Trophoblast cell (in vitro differentiated cells and primary cell): ENCODE data around the gene ANO2.

Source experiments
- DNase-seq, 2 donors: peaks; one replicate each; pipeline ENCODE4 v3.0.0-alpha.2; 2016
- H2AFZ ChIP-seq: 2 replicates; pipeline ENCODE4 v1.6.1; 2013; ENCODE audit warnings: low read length, moderate library complexity, mild to moderate bottlenecking; ENCODE audit not compliant: insufficient read depth, poor library complexity
- H2AK5ac ChIP-seq: 2 replicates; pipeline ENCODE4 v1.6.1; 2013; ENCODE audit warnings: mild to moderate bottlenecking, low read length
- H2BK120ac ChIP-seq: 2 replicates; pipeline ENCODE4 v1.6.1; 2013; ENCODE audit warnings: low read length, mild to moderate bottlenecking, moderate library complexity; ENCODE audit not compliant: insufficient read depth, poor library complexity
- H2BK12ac ChIP-seq: 2 replicates; pipeline ENCODE4 v1.6.1; 2013; ENCODE audit warnings: mild to moderate bottlenecking, low read length, moderate library complexity
- H2BK5ac ChIP-seq: 2 replicates; pipeline ENCODE4 v1.6.1; 2013; ENCODE audit warnings: low read length, low read depth, moderate library complexity, mild to moderate bottlenecking; ENCODE audit not compliant: poor library complexity
- H3K14ac ChIP-seq: 2 replicates; pipeline ENCODE4 v1.6.1; 2013; ENCODE audit warnings: mild to moderate bottlenecking, low read length
- H3K18ac ChIP-seq: 2 replicates; pipeline ENCODE4 v1.6.1; 2013; ENCODE audit warnings: mild to moderate bottlenecking, low read length
- H3K23ac ChIP-seq: 2 replicates; pipeline ENCODE4 v1.6.1; 2013; ENCODE audit warnings: low read length
- H3K27ac ChIP-seq: 2 replicates; pipeline ENCODE4 v1.5.1; 2013; ENCODE audit warnings: low read depth, mild to moderate bottlenecking, inconsistent platforms, low read length, moderate library complexity
- H3K27me3 ChIP-seq: 2 replicates; pipeline ENCODE4 v1.6.1; 2013; ENCODE audit warnings: inconsistent platforms, mild to moderate bottlenecking, low read length, moderate library complexity; ENCODE audit not compliant: insufficient read depth
- H3K36me3 ChIP-seq, 2 experiments: 1 replicate in 1 of 2; 2 replicates in 1 of 2; pipeline ENCODE4 v1.6.1; 2013; ENCODE audit warnings: low read length in 2 of 2, mild to moderate bottlenecking in 2 of 2, moderate library complexity in 1 of 2; ENCODE audit not compliant: insufficient read depth in 2 of 2, control insufficient read depth in 1 of 2
- H3K4ac ChIP-seq: 2 replicates; pipeline ENCODE4 v1.6.1; 2013; ENCODE audit warnings: low read depth, mild to moderate bottlenecking, low read length, moderate library complexity
- H3K4me1 ChIP-seq, 2 experiments: 1 replicate in 1 of 2; 2 replicates in 1 of 2; pipeline ENCODE4 v1.6.1; 2013; ENCODE audit warnings: low read length in 2 of 2, mild to moderate bottlenecking in 2 of 2, moderate library complexity in 1 of 2; ENCODE audit not compliant: insufficient read depth in 2 of 2, control insufficient read depth in 1 of 2
- H3K4me2 ChIP-seq: 2 replicates; pipeline ENCODE4 v1.6.1; 2013; ENCODE audit warnings: inconsistent platforms, mild to moderate bottlenecking, low read length, moderate library complexity
- H3K4me3 ChIP-seq: 2 replicates; pipeline ENCODE4 v1.5.1; 2013; ENCODE audit warnings: mild to moderate bottlenecking, low read depth, low read length, inconsistent platforms
- H3K79me1 ChIP-seq: one replicate; pipeline ENCODE4 v1.6.1; 2013; ENCODE audit warnings: low read length
- H3K79me2 ChIP-seq: 2 replicates; pipeline ENCODE4 v1.6.1; 2013; ENCODE audit warnings: low read length, mild to moderate bottlenecking; ENCODE audit not compliant: control insufficient read depth, insufficient read depth, poor library complexity
- H3K9ac ChIP-seq: 2 replicates; pipeline ENCODE4 v1.6.1; 2013; ENCODE audit warnings: mild to moderate bottlenecking, low read length
- H3K9me3 ChIP-seq: 2 replicates; pipeline ENCODE4 v1.6.1; 2013; ENCODE audit warnings: low read depth, mild to moderate bottlenecking, control low read depth, inconsistent platforms, low read length; ENCODE audit not compliant: insufficient read depth
- H4K12ac ChIP-seq: 2 replicates; pipeline ENCODE4 v1.6.1; 2013; ENCODE audit warnings: low read depth, mild to moderate bottlenecking, low read length, moderate library complexity
- H4K8ac ChIP-seq: 2 replicates; pipeline ENCODE4 v1.6.1; 2013; ENCODE audit warnings: low read depth, mild to moderate bottlenecking, low read length, moderate library complexity
- H4K91ac ChIP-seq: one replicate; pipeline ENCODE4 v1.6.1; 2013; ENCODE audit warnings: low read depth, mild to moderate bottlenecking, low read length, moderate library complexity
- WGBS: extraction: QIAGEN DNeasy Blood & Tissue Kit; methylation state at CpG from one replicate; pipeline ENCODE4 v1.1.7; 2013; ENCODE audit warnings: missing lambda C conversion rate; ENCODE audit not compliant: insufficient read length, insufficient coverage; ENCODE audit errors: extremely low coverage; 5-methylcytosine and 5-hydroxymethylcytosine counted together

Gene ANO2

GRCh38 chr12:5582541-5582940 lies 362.5 kb downstream of the ANO2 start:
- Histone ChIP-seq H3K4ac (no peak overlapping the region), H3K27ac (no peak overlapping the region), H2BK5ac (no peak overlapping the region), H3K4me3 (no peak overlapping the region), H2AK5ac (no peak overlapping the region), H3K4me1 (peaks cover 2 to 3% of the 10 kb centered on the region in 2 experiments), H3K79me1 (peaks cover 2% of the 10 kb centered on the region), H3K36me3 (no peaks in the 10 kb centered on the region), H2BK120ac (no peak overlapping the region), H3K79me2 (no peaks in the 10 kb centered on the region), H4K12ac (no peak overlapping the region), H3K27me3 (no peaks in the 10 kb centered on the region), H3K4me2 (no peak overlapping the region), H4K91ac (no peak overlapping the region), H3K18ac (no peak overlapping the region), H3K9ac (no peak overlapping the region), H4K8ac (no peak overlapping the region), H2AFZ (no peak overlapping the region), H3K23ac (no peak overlapping the region), H2BK12ac (no peak overlapping the region), H3K9me3 (no peaks in the 10 kb centered on the region), H3K14ac (no peak overlapping the region)
- DNase-seq = peak; percentile 64 to 90
- no CpG with 5 or more reads among the region's 4 CpGs for WGBS

- H3K9me3 ChIP-seq = no peaks in the 10 kb centered on the region
- no peak for DNase-seq
- no peaks in the 10 kb centered on the region for H3K36me3 ChIP-seq
- H2BK120ac ChIP-seq = no peak overlapping the region
- no peak overlapping the region for H4K91ac ChIP-seq
- H4K12ac ChIP-seq = no peak overlapping the region
- no peak overlapping the region for H4K8ac ChIP-seq
- WGBS = no CpG with 5 or more reads among the region's 5 CpGs
- H3K27ac ChIP-seq = no peak overlapping the region
- H3K4me2 ChIP-seq = no peak overlapping the region
- no peak overlapping the region for H2AFZ ChIP-seq
- no peak overlapping the region for H3K23ac ChIP-seq
- no peak overlapping the region for H2BK12ac ChIP-seq
- no peaks in the 10 kb centered on the region for H3K79me2 ChIP-seq
- peaks cover 2 to 6% of the 10 kb centered on the region in 2 experiments for H3K4me1 ChIP-seq
- no peak overlapping the region for H3K4ac ChIP-seq
- peaks cover 2% of the 10 kb centered on the region for H3K79me1 ChIP-seq
- no peak overlapping the region for H3K4me3 ChIP-seq
- no peaks in the 10 kb centered on the region for H3K27me3 ChIP-seq
- no peak overlapping the region for H2AK5ac ChIP-seq
- no peak overlapping the region for H3K9ac ChIP-seq
- H2BK5ac ChIP-seq = no peak overlapping the region
- no peak overlapping the region for H3K18ac ChIP-seq
- H3K14ac ChIP-seq = no peak overlapping the region
Measured at GRCh38 chr12:5582018-5582417, 363.0 kb downstream of the ANO2 start.

GRCh38 chr12:5581616-5582015 lies 363.4 kb downstream of the ANO2 start:
- no CpG with 5 or more reads among the region's 4 CpGs for WGBS
- Histone ChIP-seq H3K27ac (no peak overlapping the region), H4K8ac (no peak overlapping the region), H3K9ac (no peak overlapping the region), H4K12ac (no peak overlapping the region), H2BK12ac (no peak overlapping the region), H3K79me1 (peaks cover 2% of the 10 kb centered on the region), H2BK120ac (no peak overlapping the region), H3K4me2 (no peak overlapping the region), H3K79me2 (no peaks in the 10 kb centered on the region), H3K9me3 (no peaks in the 10 kb centered on the region), H3K23ac (no peak overlapping the region), H3K4ac (no peak overlapping the region), H3K18ac (no peak overlapping the region), H4K91ac (no peak overlapping the region), H3K14ac (no peak overlapping the region), H3K4me1 (peaks cover 2 to 6% of the 10 kb centered on the region in 2 experiments), H3K36me3 (no peaks in the 10 kb centered on the region), H2AK5ac (no peak overlapping the region), H2BK5ac (no peak overlapping the region), H2AFZ (no peak overlapping the region), H3K4me3 (no peak overlapping the region), H3K27me3 (no peaks in the 10 kb centered on the region)
- no peak for DNase-seq

- no peak overlapping the region for H4K12ac ChIP-seq
- no peak overlapping the region for H3K4me3 ChIP-seq
- no peak overlapping the region for H4K91ac ChIP-seq
- no peak overlapping the region for H3K4me2 ChIP-seq
- no peak overlapping the region for H3K4ac ChIP-seq
- peaks cover under 1 to 4% of the 10 kb centered on the region in 2 experiments for H3K4me1 ChIP-seq
- no peak overlapping the region for H2AFZ ChIP-seq
- WGBS = no CpG with 5 or more reads among the region's 3 CpGs
- no peaks in the 10 kb centered on the region for H3K9me3 ChIP-seq
- no peak overlapping the region for H2BK5ac ChIP-seq
- H3K79me1 ChIP-seq = peaks cover under 1% of the 10 kb centered on the region
- no peak overlapping the region for H3K14ac ChIP-seq
- no peak overlapping the region for H3K23ac ChIP-seq
- no peak for DNase-seq
- no peak overlapping the region for H2AK5ac ChIP-seq
- no peak overlapping the region for H3K27ac ChIP-seq
- H3K79me2 ChIP-seq = no peaks in the 10 kb centered on the region
- H3K27me3 ChIP-seq = no peaks in the 10 kb centered on the region
- no peak overlapping the region for H4K8ac ChIP-seq
- no peak overlapping the region for H3K9ac ChIP-seq
- no peak overlapping the region for H2BK120ac ChIP-seq
- no peaks in the 10 kb centered on the region for H3K36me3 ChIP-seq
- no peak overlapping the region for H3K18ac ChIP-seq
- no peak overlapping the region for H2BK12ac ChIP-seq
Measured at GRCh38 chr12:5581019-5581418, 364.0 kb downstream of the ANO2 start.
